Liver (tissue), 9 donors: ENCODE data around the gene EXOC4. TPM values are rescaled to one million over a fixed set of nuclear protein-coding genes. Genes with fewer than 3 reads are reported as not detected.

Experiments
- DNase-seq: peaks from one replicate; pipeline ENCODE4 v3.0.0-alpha.2; 2017; ENCODE audit warnings: low spot score
- H3K27ac ChIP-seq, 2 donors: one replicate each; pipeline ENCODE4 v1.7.0; 2013; ENCODE audit warnings: inconsistent platforms in 2 of 2, low read length in 2 of 2, control low read depth in 1 of 2, low read depth in 1 of 2, mild to moderate bottlenecking in 1 of 2
- H3K27me3 ChIP-seq, 4 donors: one replicate each; pipeline versions ENCODE4 v1.6.1 to v1.7.0; 2013; ENCODE audit warnings: low read length in 3 of 4, inconsistent platforms in 1 of 4, mild to moderate bottlenecking in 1 of 4, moderate library complexity in 1 of 4; ENCODE audit not compliant: control insufficient read depth in 4 of 4, insufficient read depth in 4 of 4
- H3K36me3 ChIP-seq, 4 donors: one replicate each; pipeline versions ENCODE4 v1.6.1 to v1.7.0; 2013; ENCODE audit warnings: low read length in 3 of 4, mild to moderate bottlenecking in 3 of 4, low read depth in 1 of 4, moderate library complexity in 1 of 4; ENCODE audit not compliant: control insufficient read depth in 4 of 4, insufficient read depth in 3 of 4
- H3K4me1 ChIP-seq, 4 donors: one replicate each; pipeline versions ENCODE4 v1.6.1 to v1.7.0; 2013; ENCODE audit warnings: low read length in 3 of 4, mild to moderate bottlenecking in 3 of 4, moderate library complexity in 1 of 4; ENCODE audit not compliant: control insufficient read depth in 4 of 4, insufficient read depth in 4 of 4
- H3K4me3 ChIP-seq, 3 donors: one replicate each; pipeline versions ENCODE4 v1.6.1 to v1.7.0; 2013; ENCODE audit warnings: low read length in 3 of 3, control low read depth in 1 of 3, low read depth in 1 of 3, mild to moderate bottlenecking in 1 of 3
- H3K9ac ChIP-seq, 2 donors: one replicate each; pipeline ENCODE4 v1.7.0; 2013; ENCODE audit warnings: low read length in 2 of 2, mild to moderate bottlenecking in 2 of 2, moderate library complexity in 2 of 2, control low read depth in 1 of 2, low read depth in 1 of 2
- H3K9me3 ChIP-seq, 4 donors: one replicate each; pipeline versions ENCODE4 v1.6.1 to v1.7.0; 2013; ENCODE audit warnings: low read length in 3 of 4; ENCODE audit not compliant: control insufficient read depth in 4 of 4
- ATF3 ChIP-seq: IDR thresholded peaks from 2 replicates; pipeline ENCODE4 v1.6.1; 2016; ENCODE audit warnings: antibody characterized with exemption
- CTCF ChIP-seq: fragments of 150-350 bp; IDR thresholded peaks from 2 replicates; pipeline ENCODE4 v1.5.1; 2017; ENCODE audit warnings: improper control_type of control experiment, low read depth, low read length; ENCODE audit not compliant: missing input control
- EGR1 ChIP-seq, 2 donors: IDR thresholded peaks; 2 replicates each; pipeline ENCODE4 v1.6.1; 2016 to 2018; ENCODE audit warnings: antibody characterized with exemption in 2 of 2, low read depth in 2 of 2
- FOXA1 ChIP-seq: IDR thresholded peaks from 2 replicates; pipeline ENCODE4 v1.6.1; 2016; ENCODE audit warnings: antibody characterized with exemption
- FOXA2 ChIP-seq: IDR thresholded peaks from 2 replicates; pipeline ENCODE4 v1.6.1; 2016; ENCODE audit warnings: antibody characterized with exemption
- GABPA ChIP-seq, 2 donors: IDR thresholded peaks in 1 of 2; conservative IDR thresholded peaks in 1 of 2; 2 replicates each; pipeline ENCODE4 v1.6.1; 2016; ENCODE audit warnings: antibody characterized with exemption in 2 of 2, mild to moderate bottlenecking in 1 of 2, moderate library complexity in 1 of 2
- HNF4A ChIP-seq, 2 donors: conservative IDR thresholded peaks; 2 replicates each; pipeline ENCODE4 v1.6.1; 2016; ENCODE audit warnings: antibody characterized with exemption in 2 of 2, mild to moderate bottlenecking in 2 of 2
- HNF4G ChIP-seq: IDR thresholded peaks from 2 replicates; pipeline ENCODE4 v1.6.1; 2016; ENCODE audit warnings: antibody characterized with exemption
- JUND ChIP-seq, 2 donors: IDR thresholded peaks; 2 replicates each; pipeline ENCODE4 v1.6.1; 2016; ENCODE audit warnings: antibody characterized with exemption in 2 of 2
- MAX ChIP-seq: IDR thresholded peaks from 2 replicates; pipeline ENCODE4 v1.6.1; 2016; ENCODE audit warnings: antibody characterized with exemption
- NR2F2 ChIP-seq: IDR thresholded peaks from 2 replicates; pipeline ENCODE4 v1.6.1; 2016; ENCODE audit warnings: antibody characterized with exemption
- RAD21 ChIP-seq, 2 donors: IDR thresholded peaks; 2 replicates each; pipeline ENCODE4 v1.6.1; 2016; ENCODE audit warnings: antibody characterized with exemption in 2 of 2, mild to moderate bottlenecking in 2 of 2
- REST ChIP-seq: IDR thresholded peaks from 2 replicates; pipeline ENCODE4 v1.6.1; 2016; ENCODE audit warnings: antibody characterized with exemption, mild to moderate bottlenecking
- RXRA ChIP-seq, 2 donors: IDR thresholded peaks; 2 replicates each; pipeline ENCODE4 v1.6.1; 2017 to 2018; ENCODE audit warnings: antibody characterized with exemption in 2 of 2, mild to moderate bottlenecking in 1 of 2
- SP1 ChIP-seq: IDR thresholded peaks from 2 replicates; pipeline ENCODE4 v1.6.1; 2018; ENCODE audit warnings: antibody characterized with exemption, mild to moderate bottlenecking
- TAF1 ChIP-seq: conservative IDR thresholded peaks from 2 replicates; pipeline ENCODE4 v1.6.1; 2016; ENCODE audit warnings: antibody characterized with exemption, mild to moderate bottlenecking
- YY1 ChIP-seq: IDR thresholded peaks from 2 replicates; pipeline ENCODE4 v1.6.1; 2016; ENCODE audit warnings: antibody characterized with exemption, mild to moderate bottlenecking
- ZBTB33 ChIP-seq: IDR thresholded peaks from 2 replicates; pipeline ENCODE4 v1.6.1; 2016; ENCODE audit warnings: antibody characterized with exemption
- WGBS: extraction: QIAGEN DNeasy Blood & Tissue Kit; methylation state at CpG from one replicate; pipeline ENCODE4 v1.1.7; 2013; 5-methylcytosine and 5-hydroxymethylcytosine counted together
- polyA plus RNA-seq, 2 donors: library from polyadenylated mRNA; stranded (reverse) in 1 of 2; unstranded in 1 of 2; fragments of 200-250 nt in 1 of 2; fragments of >200 nt in 1 of 2; fragmentation: Nextera tagmentation in 1 of 2; extraction: Ambion mirVana in 1 of 2; gene quantifications; one replicate each; pipeline versions ENCODE4 v1.2.1 to v1.2.3, GENCODE V29; 2013 to 2015
- total RNA-seq, 2 donors: library from RNA; depleted of rRNA; stranded (reverse); fragments of >200 nt; gene quantifications; one replicate each; pipeline ENCODE4 v1.2.3, GENCODE V29; 2014
- donor health status: healthy.
- donor health status: healthy.
- donor health status: healthy.
- donor health status: healthy.
- donor health status: healthy.

The EXOC4 gene
- total and polyA plus RNA-seq, 4 donors = 9.5 to 55.9 (median 23.6) TPM

- DNase-seq = no peak
- Histone ChIP-seq H3K4me1 (no peaks in the 10 kb centered on the region), H3K4me3 (no peak overlapping the region), H3K9me3 (no peaks in the 10 kb centered on the region), H3K36me3 (no peaks in the 10 kb centered on the region), H3K27me3 (no peaks in the 10 kb centered on the region), H3K27ac (no peak overlapping the region), H3K9ac (no peak overlapping the region)
- no peak for TF ChIP-seq SP1
- TF ChIP-seq MAX = no peak
- TF ChIP-seq EGR1 (IDR thresholded peaks at IDR 0.05; ENCODE audit: low read depth in 2 of 2) = no peak
- TF ChIP-seq TAF1 = no peak
- no peak for TF ChIP-seq JUND (IDR thresholded peaks at IDR 0.05)
- TF ChIP-seq ATF3 = no peak
- TF ChIP-seq REST = no peak
- no peak for TF ChIP-seq NR2F2
- TF ChIP-seq FOXA2 = no peak
- TF ChIP-seq HNF4G = no peak
- TF ChIP-seq HNF4A (conservative IDR thresholded peaks at IDR 0.05) = no peak
- no peak for TF ChIP-seq ZBTB33
- TF ChIP-seq CTCF = no peak
- TF ChIP-seq FOXA1 = no peak
- TF ChIP-seq GABPA (IDR thresholded peaks at IDR 0.05 in 1 of 2, conservative IDR thresholded peaks at IDR 0.05 in 1 of 2) = no peak
- TF ChIP-seq RAD21 (IDR thresholded peaks at IDR 0.05) = no peak
- TF ChIP-seq YY1 = no peak
- no peak for TF ChIP-seq RXRA (IDR thresholded peaks at IDR 0.05)
- 90% methylated on average over 3 of the region's 3 CpGs for WGBS
Measured at GRCh38 chr7:133961724-133962123, 708.8 kb downstream of the EXOC4 start.

GRCh38 chr7:133962646-133963045, 709.8 kb downstream of the EXOC4 start:
- no peaks in the 10 kb centered on the region for H3K9me3 ChIP-seq
- H3K27ac ChIP-seq = no peak overlapping the region
- DNase-seq = no peak
- no peaks in the 10 kb centered on the region for H3K27me3 ChIP-seq
- H3K9ac ChIP-seq = no peak overlapping the region
- TF ChIP-seq RXRA (IDR thresholded peaks at IDR 0.05) (no peak), CTCF (no peak), NR2F2 (no peak), ATF3 (no peak), YY1 (no peak)
- 95% methylated on average over 4 of the region's 4 CpGs for WGBS
- H3K36me3 ChIP-seq = no peaks in the 10 kb centered on the region
- no peak overlapping the region for H3K4me3 ChIP-seq
- H3K4me1 ChIP-seq = no peaks in the 10 kb centered on the region
